Neural cell (in vitro differentiated cells): ENCODE results near the gene GNG3.
"Not testable (repeated sequence)": the region's sequence is repeated elsewhere in the genome, so short reads cannot be mapped to it uniquely, and the experiment has no call there.

Experiments used
- CTCF ChIP-seq: fragments of 450-650 bp; IDR thresholded peaks from 2 replicates; pipeline ENCODE4 v1.5.1; 2014; ENCODE audit warnings: antibody characterized with exemption, mild to moderate bottlenecking, moderate library complexity; ENCODE audit not compliant: poor library complexity, severe bottlenecking
- EZH2 ChIP-seq: fragments of 200-600, 300-800 bp; shearing (Covaris generic), sonication (generic); IDR thresholded peaks from 2 replicates; pipeline ENCODE4 v1.6.1; 2014; ENCODE audit warnings: antibody characterized with exemption, low read length, borderline replicate concordance, mild to moderate bottlenecking; ENCODE audit not compliant: insufficient read depth, poor library complexity, severe bottlenecking
- MXI1 ChIP-seq: fragments of 450-650 bp; conservative IDR thresholded peaks from 2 replicates; pipeline ENCODE4 v1.6.1; 2014; ENCODE audit warnings: antibody characterized with exemption, mild to moderate bottlenecking; ENCODE audit not compliant: poor library complexity, severe bottlenecking
- POLR2AphosphoS5 ChIP-seq: IDR thresholded peaks from 2 replicates; pipeline ENCODE4 v1.6.1; 2012
- TAF1 ChIP-seq: IDR thresholded peaks from 2 replicates; pipeline ENCODE4 v1.6.1; 2012; ENCODE audit warnings: low read depth
- TF ChIP-seq, protein P1 (sequence below): IDR thresholded peaks from 2 replicates; pipeline ENCODE4 v1.6.1; 2012; ENCODE audit warnings: borderline replicate concordance

GRCh38 chr11:62730076-62730475 is 22.6 kb downstream of the GNG3 start:
- not testable (repeated sequence) for TF ChIP-seq TAF1, CTCF, EZH2, MXI1, POLR2AphosphoS5
- TF ChIP-seq, protein P1, sequence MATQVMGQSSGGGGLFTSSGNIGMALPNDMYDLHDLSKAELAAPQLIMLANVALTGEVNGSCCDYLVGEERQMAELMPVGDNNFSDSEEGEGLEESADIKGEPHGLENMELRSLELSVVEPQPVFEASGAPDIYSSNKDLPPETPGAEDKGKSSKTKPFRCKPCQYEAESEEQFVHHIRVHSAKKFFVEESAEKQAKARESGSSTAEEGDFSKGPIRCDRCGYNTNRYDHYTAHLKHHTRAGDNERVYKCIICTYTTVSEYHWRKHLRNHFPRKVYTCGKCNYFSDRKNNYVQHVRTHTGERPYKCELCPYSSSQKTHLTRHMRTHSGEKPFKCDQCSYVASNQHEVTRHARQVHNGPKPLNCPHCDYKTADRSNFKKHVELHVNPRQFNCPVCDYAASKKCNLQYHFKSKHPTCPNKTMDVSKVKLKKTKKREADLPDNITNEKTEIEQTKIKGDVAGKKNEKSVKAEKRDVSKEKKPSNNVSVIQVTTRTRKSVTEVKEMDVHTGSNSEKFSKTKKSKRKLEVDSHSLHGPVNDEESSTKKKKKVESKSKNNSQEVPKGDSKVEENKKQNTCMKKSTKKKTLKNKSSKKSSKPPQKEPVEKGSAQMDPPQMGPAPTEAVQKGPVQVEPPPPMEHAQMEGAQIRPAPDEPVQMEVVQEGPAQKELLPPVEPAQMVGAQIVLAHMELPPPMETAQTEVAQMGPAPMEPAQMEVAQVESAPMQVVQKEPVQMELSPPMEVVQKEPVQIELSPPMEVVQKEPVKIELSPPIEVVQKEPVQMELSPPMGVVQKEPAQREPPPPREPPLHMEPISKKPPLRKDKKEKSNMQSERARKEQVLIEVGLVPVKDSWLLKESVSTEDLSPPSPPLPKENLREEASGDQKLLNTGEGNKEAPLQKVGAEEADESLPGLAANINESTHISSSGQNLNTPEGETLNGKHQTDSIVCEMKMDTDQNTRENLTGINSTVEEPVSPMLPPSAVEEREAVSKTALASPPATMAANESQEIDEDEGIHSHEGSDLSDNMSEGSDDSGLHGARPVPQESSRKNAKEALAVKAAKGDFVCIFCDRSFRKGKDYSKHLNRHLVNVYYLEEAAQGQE: not testable (repeated sequence)
